Fibroblast of lung (primary cell): ENCODE results near the gene VPS36. TPM values are rescaled to one million over a fixed set of nuclear protein-coding genes. Genes with fewer than 3 reads are reported as not detected.
A peak's percentile ranks its signal among the peaks of the same experiment; 100 is the strongest.

Source experiments
- DNase-seq, 2 donors: peaks; one replicate each; pipeline versions ENCODE4 v3.0.0 to v3.0.0-alpha.2; 2010; ENCODE audit warnings: low read depth in 2 of 2
- H2AFZ ChIP-seq: 2 replicates; pipeline ENCODE4 v1.5.1; 2012; ENCODE audit warnings: low read length, control low read depth, inconsistent platforms
- H3K27ac ChIP-seq: 2 replicates; pipeline ENCODE4 v1.5.1; 2011; ENCODE audit warnings: low read length, control low read depth; ENCODE audit not compliant: insufficient read depth
- H3K27me3 ChIP-seq: 2 replicates; pipeline ENCODE4 v1.5.1; 2011; ENCODE audit warnings: mild to moderate bottlenecking, low read length; ENCODE audit not compliant: control insufficient read depth, insufficient read depth
- H3K36me3 ChIP-seq: 2 replicates; pipeline ENCODE4 v1.5.1; 2011; ENCODE audit warnings: low read length; ENCODE audit not compliant: control insufficient read depth, insufficient read depth
- H3K4me1 ChIP-seq: 2 replicates; pipeline ENCODE4 v1.5.1; 2011; ENCODE audit warnings: low read length; ENCODE audit not compliant: control insufficient read depth, insufficient read depth; ENCODE audit errors: extremely low read depth
- H3K4me2 ChIP-seq: 2 replicates; pipeline ENCODE4 v1.5.1; 2011; ENCODE audit warnings: low read length, control low read depth; ENCODE audit not compliant: insufficient read depth; ENCODE audit errors: extremely low read depth
- H3K4me3 ChIP-seq, 4 experiments: fragments of 200-600 bp in 1 of 4; sonication (generic) in 1 of 4; replicated peaks in 1 of 4; 2 replicates each; pipeline ENCODE4 v1.5.1; 2011 to 2016; ENCODE audit warnings: low read length in 4 of 4, low read depth in 3 of 4, mild to moderate bottlenecking in 3 of 4, control low read depth in 2 of 4, inconsistent platforms in 1 of 4, mixed read lengths in 1 of 4; ENCODE audit not compliant: insufficient read depth in 1 of 4; ENCODE audit errors: control extremely low read depth in 1 of 4
- H3K79me2 ChIP-seq: 2 replicates; pipeline ENCODE4 v1.5.1; 2012; ENCODE audit warnings: mild to moderate bottlenecking, low read length, inconsistent platforms; ENCODE audit not compliant: control insufficient read depth, insufficient read depth
- H3K9ac ChIP-seq: 2 replicates; pipeline ENCODE4 v1.5.1; 2011; ENCODE audit warnings: mild to moderate bottlenecking, low read length, control low read depth; ENCODE audit not compliant: insufficient read depth
- H3K9me3 ChIP-seq: 2 replicates; pipeline ENCODE4 v1.5.1; 2012; ENCODE audit warnings: low read depth, low read length; ENCODE audit not compliant: control insufficient read depth, insufficient read depth
- H4K20me1 ChIP-seq: 2 replicates; pipeline ENCODE4 v1.5.1; 2011; ENCODE audit warnings: low read length; ENCODE audit not compliant: control insufficient read depth, insufficient read depth; ENCODE audit errors: extremely low read depth
- CTCF ChIP-seq, 2 donors: IDR thresholded peaks in 1 of 2; conservative IDR thresholded peaks in 1 of 2; 1 replicate in 1 of 2; 2 replicates in 1 of 2; pipeline ENCODE4 v1.5.1; 2011 to 2012; ENCODE audit warnings: low read length in 2 of 2, control low read depth in 1 of 2, inconsistent platforms in 1 of 2, low read depth in 1 of 2, mild to moderate bottlenecking in 1 of 2
- EZH2 ChIP-seq: IDR thresholded peaks from 2 replicates; pipeline ENCODE4 v1.5.1; 2012; ENCODE audit warnings: low read length, control low read depth, mild to moderate bottlenecking; ENCODE audit errors: missing control alignments
- polyA plus RNA-seq, 2 donors: library from polyadenylated mRNA; depleted of rRNA in 1 of 2; stranded (reverse) in 1 of 2; unstranded in 1 of 2; fragments of >200 nt; gene quantifications; 2 replicates each; pipeline ENCODE4 v1.2.1, GENCODE V29; 2011 to 2012; ENCODE audit warnings: missing spikeins in 1 of 2
- total RNA-seq: library from RNA; depleted of rRNA; stranded (reverse); fragments of >200 nt; gene quantifications from 2 replicates; pipeline ENCODE4 v1.2.1, GENCODE V29; 2014

Gene VPS36
- total and polyA plus RNA-seq, 2 donors (not counting 1 experiment from before 2014, with no cell fraction given), result 16.2 to 28.2 TPM

GRCh38 chr13:52399708-52400107 lies 50.7 kb downstream of the VPS36 start:
- H3K27me3 ChIP-seq, result no peaks in the 10 kb centered on the region
- no peaks in the 10 kb centered on the region for H3K4me1 ChIP-seq
- H3K4me2 ChIP-seq, result no peak overlapping the region
- TF ChIP-seq CTCF (conservative IDR thresholded peaks at IDR 0.05 in 1 of 2, IDR thresholded peaks at IDR 0.05 in 1 of 2; ENCODE audit: low read depth in 1 of 2, low read length in 2 of 2) (peak; percentile 25 to 30), EZH2 (no peak)
- H3K79me2 ChIP-seq, result no peaks in the 10 kb centered on the region
- no peak overlapping the region for H3K27ac ChIP-seq
- H3K9me3 ChIP-seq, result no peaks in the 10 kb centered on the region
- H2AFZ ChIP-seq, result no peak overlapping the region
- H3K36me3 ChIP-seq, result peaks cover 3% of the 10 kb centered on the region
- peak in 1 of 2 donors; percentile 45 for DNase-seq
- H4K20me1 ChIP-seq, result no peaks in the 10 kb centered on the region
- H3K4me3 ChIP-seq, result no peak overlapping the region
- no peak overlapping the region for H3K9ac ChIP-seq

GRCh38 chr13:52399046-52399445 lies 51.4 kb downstream of the VPS36 start:
- Histone ChIP-seq H3K4me3 (no peak overlapping the region), H3K27ac (no peak overlapping the region), H3K36me3 (peaks cover 3% of the 10 kb centered on the region), H3K4me1 (no peaks in the 10 kb centered on the region), H3K27me3 (no peaks in the 10 kb centered on the region), H3K79me2 (no peaks in the 10 kb centered on the region), H3K4me2 (no peak overlapping the region), H3K9ac (no peak overlapping the region), H2AFZ (no peak overlapping the region), H3K9me3 (no peaks in the 10 kb centered on the region), H4K20me1 (no peaks in the 10 kb centered on the region)
- no peak for TF ChIP-seq CTCF (conservative IDR thresholded peaks at IDR 0.05 in 1 of 2, IDR thresholded peaks at IDR 0.05 in 1 of 2; ENCODE audit: low read depth in 1 of 2, low read length in 2 of 2)
- TF ChIP-seq EZH2, result no peak
- DNase-seq, result no peak

- Histone ChIP-seq H3K27me3 (no peaks in the 10 kb centered on the region), H3K27ac (no peak overlapping the region), H3K9ac (no peak overlapping the region), H2AFZ (no peak overlapping the region), H3K36me3 (peaks cover 3% of the 10 kb centered on the region), H3K4me1 (no peaks in the 10 kb centered on the region), H4K20me1 (no peaks in the 10 kb centered on the region), H3K4me3 (no peak overlapping the region), H3K4me2 (no peak overlapping the region), H3K79me2 (no peaks in the 10 kb centered on the region), H3K9me3 (no peaks in the 10 kb centered on the region)
- no peak for DNase-seq
- TF ChIP-seq EZH2 (no peak), CTCF (conservative IDR thresholded peaks at IDR 0.05 in 1 of 2, IDR thresholded peaks at IDR 0.05 in 1 of 2; ENCODE audit: low read depth in 1 of 2, low read length in 2 of 2) (no peak)
Observed at GRCh38 chr13:52395704-52396103, 54.7 kb downstream of the VPS36 start.
